ENCODE data around the gene TSPAN14.
"Not testable (repeated sequence)": the region's sequence is repeated elsewhere in the genome, so short reads cannot be mapped to it uniquely, and the experiment has no call there.

TSPAN14 gene

DNA sequence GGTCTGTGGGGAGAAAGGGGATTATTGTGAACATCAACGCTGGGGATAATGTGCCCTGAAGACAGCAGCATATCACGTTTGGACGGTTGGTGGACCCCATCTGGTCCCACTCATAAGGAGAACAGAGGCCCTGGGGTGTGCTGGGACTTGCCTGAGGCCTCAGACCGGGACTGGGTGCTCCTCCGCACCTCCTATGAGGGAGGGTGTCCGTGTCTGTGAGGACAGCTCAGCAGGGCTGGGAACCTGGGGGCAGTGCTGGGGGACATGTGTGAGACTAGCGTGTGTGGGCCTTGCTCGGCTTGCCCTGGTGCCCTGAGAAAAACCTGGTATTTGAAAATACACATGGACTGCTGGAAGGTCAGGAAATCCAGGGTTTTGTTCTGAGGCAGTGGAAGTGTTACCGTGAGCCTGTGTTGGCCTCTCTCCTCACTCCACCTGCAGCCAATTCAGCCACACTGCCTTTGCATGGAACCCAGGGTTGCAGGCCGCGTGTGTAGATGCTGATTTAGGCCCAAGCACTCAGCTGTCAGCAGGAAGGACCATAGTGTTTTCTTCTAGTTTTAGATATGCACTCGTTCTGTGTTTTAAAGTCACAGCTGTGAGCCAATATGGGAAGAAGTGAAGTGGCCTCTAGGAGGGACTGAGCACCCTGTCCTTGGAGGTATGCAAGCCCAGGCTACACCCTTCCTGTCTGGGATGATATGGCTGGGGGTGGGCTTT lies 70.2 kb downstream of the TSPAN14 start:
- DNase-seq (ENCODE audit: low spot score) = no peak

- DNase-seq (ENCODE audit: low spot score) = no peak
Measured at GRCh38 chr10:80526218-80526617, 72.1 kb downstream of the TSPAN14 start.

DNA sequence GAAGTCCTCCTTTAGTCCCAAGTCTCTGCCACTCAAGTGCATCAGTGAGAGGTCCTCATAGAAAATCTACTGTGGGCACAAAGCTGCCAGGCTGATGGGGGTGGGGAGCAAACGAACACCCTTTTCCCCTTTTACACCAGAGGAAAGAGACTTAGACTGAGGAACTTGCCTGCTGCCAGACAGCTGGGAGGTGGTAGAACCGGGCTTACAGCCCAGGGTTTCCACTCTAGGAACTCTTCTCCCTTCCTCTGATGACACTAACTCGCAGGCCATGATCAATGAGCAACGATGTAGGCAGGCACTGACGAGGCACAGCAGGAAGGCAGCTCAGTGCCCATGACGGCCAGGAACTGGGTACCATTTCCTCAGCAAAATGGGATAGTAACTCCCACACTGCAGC lies 72.6 kb downstream of the TSPAN14 start:
- DNase-seq (ENCODE audit: low spot score) = no peak

DNA sequence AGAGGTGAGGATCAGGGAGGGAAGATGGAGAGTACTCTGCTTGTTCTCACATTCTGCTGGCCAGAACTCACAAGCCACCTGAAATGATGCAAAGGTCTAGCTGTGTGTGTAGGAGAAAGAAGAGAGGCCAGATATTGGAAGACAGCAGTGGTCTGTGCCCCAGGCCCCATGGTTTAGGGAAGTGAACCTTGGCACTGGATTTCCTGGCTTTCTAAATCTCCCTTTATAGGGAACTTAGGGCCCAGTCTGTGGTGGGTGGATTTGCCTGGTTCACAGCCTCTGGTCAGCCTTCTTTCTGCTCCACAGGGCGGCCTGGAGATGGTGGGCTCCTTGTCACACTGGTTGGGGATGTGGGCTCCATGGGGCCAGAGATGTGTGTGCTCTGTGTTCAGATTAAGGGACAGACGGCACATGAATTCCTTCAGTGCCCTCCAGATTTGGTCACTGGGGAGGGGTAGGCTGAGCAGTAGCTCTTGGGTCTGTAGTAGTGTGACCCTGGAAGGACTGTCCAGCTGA lies 74.1 kb downstream of the TSPAN14 start:
- no peak for DNase-seq (ENCODE audit: low spot score)

- no peak for DNase-seq (ENCODE audit: low spot score)
Measured at GRCh38 chr10:80528901-80529300, 74.8 kb downstream of the TSPAN14 start.

- DNase-seq (ENCODE audit: low spot score) = no peak
Measured at GRCh38 chr10:80529604-80530003, 75.5 kb downstream of the TSPAN14 start.

GRCh38 chr10:80530251-80530650 lies 76.1 kb downstream of the TSPAN14 start:
- DNase-seq (ENCODE audit: low spot score) = peak; percentile 42

DNA sequence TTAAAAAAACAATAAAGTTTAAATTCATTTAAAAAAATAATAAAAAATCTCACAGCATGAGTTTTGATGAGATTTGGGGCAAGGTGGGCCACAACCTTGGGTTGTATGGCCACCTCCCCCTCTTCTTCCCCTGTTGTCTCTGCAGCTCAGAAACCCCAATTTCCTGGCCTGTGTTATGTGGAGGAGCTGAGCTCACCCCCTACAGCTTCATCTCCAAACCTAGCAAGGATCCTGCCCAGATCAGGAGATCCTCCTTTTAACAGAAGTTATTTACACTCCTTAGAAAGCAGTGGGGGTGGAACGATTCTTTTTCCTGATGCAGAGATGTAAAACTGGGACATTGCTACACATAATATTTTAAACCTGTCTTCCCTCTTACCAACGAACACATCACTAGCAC lies 76.7 kb downstream of the TSPAN14 start:
- DNase-seq (ENCODE audit: low spot score) = no peak

- no peak for DNase-seq (ENCODE audit: low spot score)
Measured at GRCh38 chr10:80532571-80532970, 78.5 kb downstream of the TSPAN14 start.

DNA sequence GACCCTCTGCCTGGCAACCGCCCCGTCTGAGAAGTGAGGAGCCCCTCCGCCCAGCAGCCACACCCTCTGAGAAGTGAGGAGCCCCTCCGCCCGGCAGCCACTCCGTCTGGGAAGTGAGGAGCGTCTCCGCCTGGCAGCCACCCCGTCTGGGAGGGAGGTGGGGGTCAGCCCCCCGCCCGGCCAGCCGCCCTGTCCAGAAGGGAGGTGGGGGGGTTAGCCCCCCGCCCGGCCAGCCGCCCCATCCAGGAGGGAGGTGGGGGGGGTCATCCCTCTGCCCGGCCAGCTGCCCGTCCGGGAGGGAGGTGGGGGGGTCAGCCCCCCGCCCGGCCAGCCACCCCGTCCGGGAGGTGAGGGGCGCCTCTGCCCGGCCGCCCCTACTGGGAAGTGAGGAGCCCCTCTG lies 79.9 kb downstream of the TSPAN14 start:
- not testable (repeated sequence) for DNase-seq (ENCODE audit: low spot score)

DNA sequence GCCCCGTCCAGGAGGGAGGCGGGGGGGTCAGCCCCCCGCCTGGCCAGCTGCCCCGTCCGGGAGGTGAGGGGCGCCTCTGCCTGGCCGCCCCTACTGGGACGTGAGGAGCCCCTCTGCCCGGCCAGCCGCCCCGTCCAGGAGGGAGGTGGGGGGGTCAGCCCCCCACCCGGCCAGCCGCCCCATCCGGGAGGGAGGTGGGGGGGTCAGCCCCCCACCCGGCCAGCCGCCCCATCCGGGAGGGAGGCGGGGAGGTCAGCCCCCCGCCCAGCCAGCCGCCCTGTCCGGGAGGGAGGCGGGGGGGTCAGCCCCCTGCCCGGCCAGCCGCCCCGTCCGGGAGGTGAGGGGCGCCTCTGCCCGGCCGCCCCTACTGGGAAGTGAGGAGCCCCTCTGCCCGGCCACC lies 80.5 kb downstream of the TSPAN14 start:
- DNase-seq (ENCODE audit: low spot score) = not testable (repeated sequence)

DNA sequence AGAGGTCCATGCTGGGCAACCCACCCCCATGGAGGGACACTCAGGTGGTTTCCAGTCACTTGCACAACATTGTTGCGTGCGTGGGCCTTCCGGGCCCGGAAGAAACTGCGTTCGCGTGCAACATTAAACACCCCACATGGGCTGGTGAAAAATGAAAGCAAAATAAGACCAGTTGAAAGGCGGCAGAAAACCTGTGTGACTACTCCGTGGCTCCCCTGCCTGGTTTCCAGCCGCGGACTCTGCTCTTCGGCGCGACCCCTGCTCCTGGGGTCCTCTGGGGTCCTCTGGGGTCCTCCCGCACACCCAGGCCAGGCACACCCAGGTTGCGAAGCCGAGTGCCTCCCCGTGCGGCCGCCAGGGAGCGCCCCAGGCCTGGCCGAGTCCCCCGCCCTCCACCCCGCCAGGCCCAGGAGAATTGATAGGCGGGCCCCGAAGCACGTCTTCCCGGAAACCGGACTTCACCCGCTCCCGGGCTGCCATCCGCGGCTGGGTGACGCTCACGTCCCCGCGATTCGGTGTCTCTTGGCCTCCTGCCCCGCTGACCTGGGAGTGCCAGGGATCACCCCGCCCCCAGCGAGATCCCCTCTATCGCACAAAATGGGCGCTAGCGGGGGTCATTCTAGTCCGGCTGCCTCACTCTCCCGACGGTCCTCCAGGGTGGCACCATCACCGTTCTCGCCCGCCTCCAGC lies 81.7 kb downstream of the TSPAN14 start:
- DNase-seq (ENCODE audit: low spot score) = peak; percentile 76

DNA sequence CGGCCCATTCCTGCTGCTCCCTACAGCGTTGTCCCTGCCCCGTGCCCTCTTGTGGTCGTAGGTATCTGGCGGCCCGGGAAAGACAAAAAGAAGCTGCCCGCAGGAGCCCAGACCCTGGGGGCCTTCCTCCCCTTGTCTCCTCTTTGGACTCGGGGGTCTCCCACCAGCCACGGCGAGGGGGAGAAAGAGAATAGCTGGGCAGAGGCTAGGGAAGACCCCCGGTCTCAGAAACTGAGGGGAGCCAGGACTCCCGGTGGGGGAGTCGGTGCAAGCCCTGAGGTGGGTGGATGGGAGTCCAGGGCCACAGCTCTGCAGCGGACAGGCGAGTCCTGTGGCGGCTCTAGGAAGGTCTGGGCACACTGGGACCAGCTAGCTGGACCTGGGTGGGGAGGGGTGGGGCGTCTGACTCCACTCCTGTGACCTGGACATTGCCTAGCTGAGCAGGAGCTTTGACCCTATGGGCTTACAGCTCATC lies 82.3 kb downstream of the TSPAN14 start:
- DNase-seq (ENCODE audit: low spot score) = no peak

DNA sequence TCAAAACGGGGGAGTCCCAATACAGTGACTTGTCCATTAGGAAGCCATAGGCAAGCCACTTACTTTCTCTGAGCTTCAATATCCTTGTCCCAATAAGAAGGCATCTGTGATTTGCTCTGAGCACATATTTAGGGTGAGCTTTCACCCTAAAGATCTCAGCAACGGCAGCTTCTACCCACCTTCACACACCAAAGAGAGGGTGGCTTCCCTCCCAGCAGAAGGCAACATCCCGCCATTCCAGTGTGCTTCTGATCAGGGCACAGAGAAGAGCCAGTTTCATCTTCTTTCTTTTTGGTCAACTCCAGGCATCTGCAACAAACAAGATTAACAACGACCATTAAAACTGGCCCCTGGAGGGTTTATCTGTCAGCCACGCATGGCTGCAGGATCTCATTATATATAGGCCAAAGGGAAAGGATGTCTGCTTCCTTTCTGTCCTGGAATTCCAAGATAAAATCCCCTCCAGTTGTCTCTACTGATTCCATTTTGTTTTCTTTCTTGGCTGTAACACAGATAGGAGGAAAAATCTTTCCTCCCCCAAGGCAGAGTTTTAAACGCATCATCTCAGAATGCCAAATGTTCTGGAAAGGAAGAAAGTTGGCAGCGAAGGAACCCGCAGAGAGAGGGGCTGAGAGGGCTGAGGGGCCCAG lies 83.1 kb downstream of the TSPAN14 start:
- DNase-seq (ENCODE audit: low spot score) = no peak

- no peak for DNase-seq (ENCODE audit: low spot score)
Measured at GRCh38 chr10:80537736-80538480, 83.8 kb downstream of the TSPAN14 start, which contains the start of gene SH2D4B. SH2D4B (plus strand) TSS chr10:80537902; CDS start chr10:80538332, 430 bp downstream.

DNA sequence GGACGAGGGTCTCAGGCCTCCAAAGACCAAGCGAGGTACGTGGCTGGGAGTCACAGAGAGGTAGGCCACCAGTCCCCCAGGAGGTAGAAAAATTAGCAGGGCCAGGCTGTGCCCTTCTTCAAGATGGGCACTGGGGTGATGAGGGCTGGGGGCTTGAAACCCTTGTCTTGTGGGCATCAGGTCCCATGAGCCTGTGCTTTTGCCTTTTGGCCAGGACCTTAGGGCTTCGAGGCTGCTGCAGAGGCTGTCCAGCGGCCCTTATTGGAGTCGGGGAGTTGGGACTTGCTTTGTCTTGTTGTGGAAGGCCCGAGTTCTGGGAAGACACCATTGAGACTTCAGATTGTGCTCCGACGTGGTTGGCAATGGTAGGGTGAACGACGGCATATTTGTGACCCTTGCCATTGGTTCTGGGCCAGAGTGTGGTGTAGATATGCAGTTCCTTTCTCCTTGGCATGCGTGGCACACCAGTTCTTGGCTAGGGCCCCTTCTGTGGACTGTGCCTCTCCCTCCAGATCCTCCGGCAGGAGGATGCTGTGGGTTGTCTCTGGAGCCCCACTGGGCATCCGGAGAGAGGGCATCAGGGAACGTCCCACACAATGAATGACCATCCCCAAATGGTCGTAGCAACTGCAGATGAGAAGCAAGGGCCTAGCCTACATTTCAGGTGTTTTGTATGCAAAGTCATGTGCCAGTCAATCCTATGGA lies 84.5 kb downstream of the TSPAN14 start:
- DNase-seq (ENCODE audit: low spot score) = no peak

DNA sequence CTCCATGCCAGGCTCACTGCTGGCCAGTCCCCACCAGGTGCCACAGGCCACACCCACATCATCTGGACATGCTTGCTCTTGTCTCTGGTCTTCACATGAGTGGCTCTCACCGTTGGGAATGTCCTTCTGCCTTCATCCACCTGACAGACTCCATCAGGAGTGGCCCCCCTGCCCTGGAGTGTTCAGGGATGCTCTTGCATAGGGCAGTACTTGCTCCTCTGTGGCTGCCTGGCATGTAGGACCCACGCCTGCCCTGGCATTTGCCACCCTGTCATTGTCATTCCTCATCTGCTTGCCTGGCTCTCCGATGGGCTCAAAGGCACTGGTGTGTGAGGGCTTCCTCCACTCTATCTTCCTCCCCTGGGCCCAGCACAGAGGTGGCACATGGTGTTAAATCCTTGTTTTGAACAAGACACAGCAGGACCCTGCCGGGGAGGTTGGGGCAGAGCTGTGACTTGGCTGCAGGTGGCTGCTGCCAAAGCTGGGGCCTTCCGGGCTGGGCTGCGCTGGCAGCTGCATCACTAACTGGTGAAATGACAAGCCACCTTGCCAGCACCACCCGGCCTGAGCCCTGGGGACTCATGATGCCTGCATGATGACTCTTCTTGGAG lies 85.4 kb downstream of the TSPAN14 start:
- no peak for DNase-seq (ENCODE audit: low spot score)

DNA sequence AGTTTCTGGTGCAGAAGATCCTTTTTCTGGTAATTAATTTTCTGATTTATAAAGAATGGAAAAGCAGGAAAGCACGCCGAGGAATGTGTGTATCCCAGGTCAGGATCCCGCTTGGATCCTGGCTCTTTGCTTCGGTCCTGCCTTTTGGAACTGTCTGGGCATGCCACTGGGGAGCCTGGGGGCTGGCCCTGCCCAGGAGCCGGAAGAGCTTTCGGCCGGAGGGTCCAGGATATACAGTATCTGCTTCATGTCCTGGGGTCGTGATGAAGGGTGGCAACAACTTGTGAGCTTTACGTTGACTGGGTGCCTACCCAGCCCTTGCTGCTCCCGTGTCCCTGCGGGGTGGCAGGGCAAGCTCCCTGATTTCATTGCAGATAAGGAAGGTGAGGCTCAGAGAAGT lies 86.0 kb downstream of the TSPAN14 start:
- no peak for DNase-seq (ENCODE audit: low spot score)

- DNase-seq (ENCODE audit: low spot score) = no peak
Measured at GRCh38 chr10:80540618-80540980, 86.5 kb downstream of the TSPAN14 start.

DNA sequence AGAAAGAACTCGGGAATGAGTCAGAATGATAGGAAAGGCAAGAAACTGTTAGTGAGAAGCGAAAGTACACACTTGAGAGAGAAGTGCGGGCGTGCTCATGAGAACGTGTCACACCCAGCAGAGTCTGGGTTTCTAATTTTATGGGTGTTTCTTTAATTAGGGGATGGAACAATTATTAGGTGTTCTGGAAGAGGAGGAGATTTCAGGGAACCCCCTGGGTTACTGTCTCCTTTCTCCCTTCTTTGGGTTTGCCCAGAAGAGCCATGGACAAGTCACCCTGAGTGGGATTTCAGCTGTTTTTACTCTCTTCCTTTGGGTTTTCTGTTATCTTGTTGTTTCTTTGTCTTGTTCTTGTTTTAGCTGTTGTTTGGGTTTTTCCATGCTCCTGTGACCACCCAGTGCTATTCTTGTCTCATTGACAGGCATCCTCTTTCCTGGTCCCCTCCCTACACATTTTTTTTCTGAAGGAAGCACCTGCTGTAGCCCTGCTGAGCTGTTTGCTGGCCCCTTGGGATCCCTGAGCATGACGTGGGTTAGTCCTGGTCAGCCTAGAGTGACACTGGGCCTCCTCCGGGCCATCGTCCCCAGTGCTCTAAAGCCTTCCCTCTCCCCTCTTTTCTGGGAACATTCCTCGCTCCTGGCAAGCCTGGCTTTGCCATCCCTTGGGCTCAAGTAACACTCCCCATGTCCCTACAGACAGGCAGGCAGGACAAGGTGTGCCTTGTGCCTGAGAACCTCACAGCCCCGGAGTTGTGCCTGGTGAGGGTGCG lies 87.1 kb downstream of the TSPAN14 start:
- peak; percentile 2 for DNase-seq (ENCODE audit: low spot score)

Data from AG08396 (cell line).